Mammary epithelial cell (primary cell): ENCODE results near the gene RPEL1.

Experiments used
- EZH2 ChIP-seq: IDR thresholded peaks from 2 replicates; pipeline ENCODE4 v1.6.1; 2012; ENCODE audit warnings: low read length, inconsistent platforms, borderline replicate concordance
- TF ChIP-seq, protein P1 (sequence below), 2 donors: IDR thresholded peaks in 1 of 2; conservative IDR thresholded peaks in 1 of 2; 2 replicates each; pipeline ENCODE4 v1.5.1; 2011 to 2012; ENCODE audit warnings: inconsistent platforms in 2 of 2, low read length in 2 of 2, mild to moderate bottlenecking in 2 of 2, control low read depth in 1 of 2, low read depth in 1 of 2; ENCODE audit not compliant: insufficient read depth in 1 of 2; ENCODE audit errors: extremely low read depth in 1 of 2

- TF ChIP-seq, protein P1, sequence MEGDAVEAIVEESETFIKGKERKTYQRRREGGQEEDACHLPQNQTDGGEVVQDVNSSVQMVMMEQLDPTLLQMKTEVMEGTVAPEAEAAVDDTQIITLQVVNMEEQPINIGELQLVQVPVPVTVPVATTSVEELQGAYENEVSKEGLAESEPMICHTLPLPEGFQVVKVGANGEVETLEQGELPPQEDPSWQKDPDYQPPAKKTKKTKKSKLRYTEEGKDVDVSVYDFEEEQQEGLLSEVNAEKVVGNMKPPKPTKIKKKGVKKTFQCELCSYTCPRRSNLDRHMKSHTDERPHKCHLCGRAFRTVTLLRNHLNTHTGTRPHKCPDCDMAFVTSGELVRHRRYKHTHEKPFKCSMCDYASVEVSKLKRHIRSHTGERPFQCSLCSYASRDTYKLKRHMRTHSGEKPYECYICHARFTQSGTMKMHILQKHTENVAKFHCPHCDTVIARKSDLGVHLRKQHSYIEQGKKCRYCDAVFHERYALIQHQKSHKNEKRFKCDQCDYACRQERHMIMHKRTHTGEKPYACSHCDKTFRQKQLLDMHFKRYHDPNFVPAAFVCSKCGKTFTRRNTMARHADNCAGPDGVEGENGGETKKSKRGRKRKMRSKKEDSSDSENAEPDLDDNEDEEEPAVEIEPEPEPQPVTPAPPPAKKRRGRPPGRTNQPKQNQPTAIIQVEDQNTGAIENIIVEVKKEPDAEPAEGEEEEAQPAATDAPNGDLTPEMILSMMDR (conservative IDR thresholded peaks at IDR 0.05 in 1 of 2, IDR thresholded peaks at IDR 0.05 in 1 of 2; ENCODE audit: extremely low read depth in 1 of 2, insufficient read depth in 1 of 2, low read depth in 1 of 2, low read length in 2 of 2): no peak
- TF ChIP-seq EZH2: no peak
Observed at GRCh38 chr10:103291588-103291987, 45.9 kb downstream of the RPEL1 start.
